ENCODE data around the gene CMAS. TPM values are rescaled to one million over a fixed set of nuclear protein-coding genes. Genes with fewer than 3 reads are reported as not detected.

Gene CMAS
- polyA plus RNA-seq (2012; rRNA removed): 16.0 and 18.0 TPM in 2 replicates
- 24.5 and 35.5 TPM in 2 replicates for polyA plus RNA-seq (2012; cell fraction: cytosol; rRNA removed)
- 5.8 and 10.9 TPM in 2 replicates for polyA plus RNA-seq (2012; cell fraction: nucleus; rRNA removed)

DNA sequence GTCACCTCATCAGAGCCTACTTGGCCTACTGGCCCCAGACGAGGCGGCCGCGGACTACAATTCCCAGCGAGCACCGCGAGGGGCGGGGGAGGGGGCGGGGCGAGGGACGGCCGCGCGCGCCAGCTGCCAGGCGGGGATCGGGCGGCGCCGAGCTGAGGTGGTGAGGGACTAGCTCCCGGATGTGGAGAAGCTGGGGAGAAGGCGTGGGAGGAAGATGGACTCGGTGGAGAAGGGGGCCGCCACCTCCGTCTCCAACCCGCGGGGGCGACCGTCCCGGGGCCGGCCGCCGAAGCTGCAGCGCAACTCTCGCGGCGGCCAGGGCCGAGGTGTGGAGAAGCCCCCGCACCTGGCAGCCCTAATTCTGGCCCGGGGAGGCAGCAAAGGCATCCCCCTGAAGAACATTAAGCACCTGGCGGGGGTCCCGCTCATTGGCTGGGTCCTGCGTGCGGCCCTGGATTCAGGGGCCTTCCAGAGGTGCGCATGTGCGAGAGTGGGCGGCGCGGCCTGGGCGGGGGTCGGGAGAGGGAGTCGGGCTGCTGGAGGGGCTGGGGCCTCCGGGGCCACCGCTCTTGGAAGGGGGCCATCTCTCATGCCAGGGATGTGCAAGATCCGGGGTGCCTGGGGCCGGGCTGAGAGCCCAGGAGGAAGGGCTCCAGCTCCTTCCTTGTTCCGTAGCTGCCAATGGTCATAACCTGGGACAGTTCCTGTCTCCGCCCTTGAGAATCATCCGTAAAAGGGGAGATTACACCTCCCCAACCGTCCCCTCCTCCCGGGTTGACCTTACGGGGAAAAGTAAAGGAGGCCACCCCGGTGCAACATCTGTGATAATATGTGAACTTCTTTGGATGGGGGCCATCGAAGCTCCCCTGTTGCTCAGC, at the start of gene CMAS:
Gene CMAS, plus strand, starts transcription at position 129 of the 878 bp plus-strand sequence. Its CDS starts 86 bp downstream, at position 215.
- Histone ChIP-seq H3K9me2 (no peaks in the 10 kb centered on the region), H3K36me3 (replicated peaks in 1 of 2; ENCODE audit: control insufficient read depth in 1 of 2, insufficient read depth in 2 of 2, low read length in 1 of 2) (peaks cover 0 to 8% of the 10 kb centered on the region in 2 experiments), H2AFZ (ENCODE audit: low read depth) (peak within 1 kb of the TSS; percentile 99), H3K9me3 (no peaks in the 10 kb centered on the region), H3K9ac (peak within 1 kb of the TSS; percentile 88), H3K79me2 (ENCODE audit: insufficient read depth) (peaks cover 23% of the 10 kb centered on the region; the same call in 1 of the 2 replicates), H3K4me2 (peak within 1 kb of the TSS; percentile 75), H3K27me3 (ENCODE audit: insufficient read depth) (no peaks in the 10 kb centered on the region), H3K27ac (ENCODE audit: low read depth in 2 of 2, low read length in 1 of 2) (peak within 1 kb of the TSS; percentile 46 to 74; a peak in 3 of 4 replicates), H4K20me1 (ENCODE audit: insufficient read depth) (no peaks in the 10 kb centered on the region; the same call in 1 of the 2 replicates), H3F3A (replicated peaks; ENCODE audit: insufficient read depth) (no peaks in the 10 kb centered on the region), H3K4me3 (ENCODE audit: low read depth in 2 of 2, low read length in 1 of 2) (peak within 1 kb of the TSS; percentile 80 to 95), H3K4me1 (ENCODE audit: control insufficient read depth in 1 of 2, insufficient read depth in 2 of 2, low read depth in 1 of 2, low read length in 1 of 2) (peaks cover 4 to 6% of the 10 kb centered on the region in 2 experiments; a peak in 2 of 4 replicates)
- under 1% methylated on average over 40 of the region's 64 CpGs for WGBS (ENCODE audit: low lambda C conversion rate)
- ChIA-PET POLR2A (interaction anchor here (1.0 to 1.5 kb wide), 4 partner anchors 9 to 544 kb away, joined by 3 to 5 read pairs (median 3); partner anchors contain the start of gene C2CD5), CTCF (interaction anchor here (1.0 kb wide), 1 partner anchor 348 kb away, joined by 3 read pairs; no protein-coding TSS in a partner anchor)
- DNase-seq: peak; percentile 92
- no peak for TF ChIP-seq RCOR1 (IDR thresholded peaks at IDR 0.05; ENCODE audit: low read length)
- TF ChIP-seq NFIC (IDR thresholded peaks at IDR 0.05; ENCODE audit: borderline replicate concordance): no peak
- peak; percentile 53; the same call in 1 of the 2 replicates for TF ChIP-seq ELF1 (IDR thresholded peaks at IDR 0.05)
- TF ChIP-seq POLR2AphosphoS5 (IDR thresholded peaks at IDR 0.05; ENCODE audit: low read depth, low read length): 0 out of 2 replicates have a peak, but pooled peaks have one; percentile 23
- TF ChIP-seq, protein P1, sequence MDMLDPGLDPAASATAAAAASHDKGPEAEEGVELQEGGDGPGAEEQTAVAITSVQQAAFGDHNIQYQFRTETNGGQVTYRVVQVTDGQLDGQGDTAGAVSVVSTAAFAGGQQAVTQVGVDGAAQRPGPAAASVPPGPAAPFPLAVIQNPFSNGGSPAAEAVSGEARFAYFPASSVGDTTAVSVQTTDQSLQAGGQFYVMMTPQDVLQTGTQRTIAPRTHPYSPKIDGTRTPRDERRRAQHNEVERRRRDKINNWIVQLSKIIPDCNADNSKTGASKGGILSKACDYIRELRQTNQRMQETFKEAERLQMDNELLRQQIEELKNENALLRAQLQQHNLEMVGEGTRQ (IDR thresholded peaks at IDR 0.05; ENCODE audit: borderline replicate concordance, low read depth, low read length): no peak
- TF ChIP-seq, protein P2, sequence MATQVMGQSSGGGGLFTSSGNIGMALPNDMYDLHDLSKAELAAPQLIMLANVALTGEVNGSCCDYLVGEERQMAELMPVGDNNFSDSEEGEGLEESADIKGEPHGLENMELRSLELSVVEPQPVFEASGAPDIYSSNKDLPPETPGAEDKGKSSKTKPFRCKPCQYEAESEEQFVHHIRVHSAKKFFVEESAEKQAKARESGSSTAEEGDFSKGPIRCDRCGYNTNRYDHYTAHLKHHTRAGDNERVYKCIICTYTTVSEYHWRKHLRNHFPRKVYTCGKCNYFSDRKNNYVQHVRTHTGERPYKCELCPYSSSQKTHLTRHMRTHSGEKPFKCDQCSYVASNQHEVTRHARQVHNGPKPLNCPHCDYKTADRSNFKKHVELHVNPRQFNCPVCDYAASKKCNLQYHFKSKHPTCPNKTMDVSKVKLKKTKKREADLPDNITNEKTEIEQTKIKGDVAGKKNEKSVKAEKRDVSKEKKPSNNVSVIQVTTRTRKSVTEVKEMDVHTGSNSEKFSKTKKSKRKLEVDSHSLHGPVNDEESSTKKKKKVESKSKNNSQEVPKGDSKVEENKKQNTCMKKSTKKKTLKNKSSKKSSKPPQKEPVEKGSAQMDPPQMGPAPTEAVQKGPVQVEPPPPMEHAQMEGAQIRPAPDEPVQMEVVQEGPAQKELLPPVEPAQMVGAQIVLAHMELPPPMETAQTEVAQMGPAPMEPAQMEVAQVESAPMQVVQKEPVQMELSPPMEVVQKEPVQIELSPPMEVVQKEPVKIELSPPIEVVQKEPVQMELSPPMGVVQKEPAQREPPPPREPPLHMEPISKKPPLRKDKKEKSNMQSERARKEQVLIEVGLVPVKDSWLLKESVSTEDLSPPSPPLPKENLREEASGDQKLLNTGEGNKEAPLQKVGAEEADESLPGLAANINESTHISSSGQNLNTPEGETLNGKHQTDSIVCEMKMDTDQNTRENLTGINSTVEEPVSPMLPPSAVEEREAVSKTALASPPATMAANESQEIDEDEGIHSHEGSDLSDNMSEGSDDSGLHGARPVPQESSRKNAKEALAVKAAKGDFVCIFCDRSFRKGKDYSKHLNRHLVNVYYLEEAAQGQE (IDR thresholded peaks at IDR 0.05; ENCODE audit: low read depth, low read length): peak; percentile 85
- peak; percentile 7; the same call in 1 of the 2 replicates for TF ChIP-seq MXI1 (IDR thresholded peaks at IDR 0.05; ENCODE audit: low read depth, low read length)
- TF ChIP-seq NRF1 (IDR thresholded peaks at IDR 0.05; ENCODE audit: low read depth, low read length): peak; percentile 77
- no peak; the same call in 1 of the 2 replicates for TF ChIP-seq GABPA (IDR thresholded peaks at IDR 0.05; ENCODE audit: low read depth)
- TF ChIP-seq FOXM1 (IDR thresholded peaks at IDR 0.05; ENCODE audit: low read depth): no peak
- no peak for TF ChIP-seq CHD2 (IDR thresholded peaks at IDR 0.05; ENCODE audit: low read length, partially characterized antibody)
- peak; percentile 64; the same call in 1 of the 2 replicates for TF ChIP-seq TAF1 (IDR thresholded peaks at IDR 0.05; ENCODE audit: borderline replicate concordance, low read depth, low read length)

Measured in SK-N-SH (cell line).